GM18867 (cell line): Measurements from ENCODE around the gene CENPT.

Experiments used
- ATAC-seq: cut with Tn5 transposase; IDR thresholded peaks from one replicate; pipeline ENCODE4 v1.9.1; 2021; ENCODE audit warnings: mild to moderate bottlenecking, moderate library complexity; ENCODE audit not compliant: unreplicated experiment

Gene CENPT

DNA sequence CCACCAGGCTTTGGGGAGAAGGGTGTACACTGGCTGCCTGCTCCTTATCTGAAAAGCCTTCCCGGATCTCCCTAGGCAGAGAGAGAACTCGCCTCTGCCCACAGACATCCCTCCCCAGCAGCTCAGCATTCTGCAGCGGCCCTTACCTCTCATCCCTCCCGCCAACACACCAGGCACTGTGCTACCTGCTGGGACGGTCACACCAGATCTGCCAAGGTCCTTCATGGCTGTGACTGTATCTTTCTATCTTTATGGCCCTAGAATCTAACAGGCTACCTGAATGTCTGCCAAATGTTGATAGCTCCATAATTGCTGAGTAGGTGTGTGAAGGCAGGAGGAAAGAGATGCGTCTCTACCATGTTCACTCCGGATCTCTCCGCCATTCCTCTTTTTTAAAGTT, 32.9 kb downstream of the CENPT start:
- no peak for ATAC-seq

DNA sequence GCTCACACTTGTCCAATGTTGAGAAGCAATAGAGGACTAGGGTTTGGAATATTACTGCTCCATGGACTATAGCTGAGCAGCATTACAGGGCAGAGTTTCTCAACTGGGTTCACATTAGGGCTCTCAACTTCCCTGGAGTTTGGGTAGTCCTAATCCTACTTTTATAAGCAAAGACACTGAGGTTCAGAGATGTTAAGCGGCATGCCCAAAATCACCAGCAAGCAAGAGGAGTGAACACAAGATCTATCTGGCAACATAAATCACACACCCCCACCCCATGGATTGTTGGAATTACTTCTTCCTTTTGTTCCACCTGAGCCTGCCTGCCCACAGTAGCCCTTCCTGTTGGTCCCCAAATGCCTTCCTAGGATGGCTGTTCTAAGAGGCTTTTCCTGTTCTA, 35.6 kb downstream of the CENPT start:
- no peak for ATAC-seq

DNA sequence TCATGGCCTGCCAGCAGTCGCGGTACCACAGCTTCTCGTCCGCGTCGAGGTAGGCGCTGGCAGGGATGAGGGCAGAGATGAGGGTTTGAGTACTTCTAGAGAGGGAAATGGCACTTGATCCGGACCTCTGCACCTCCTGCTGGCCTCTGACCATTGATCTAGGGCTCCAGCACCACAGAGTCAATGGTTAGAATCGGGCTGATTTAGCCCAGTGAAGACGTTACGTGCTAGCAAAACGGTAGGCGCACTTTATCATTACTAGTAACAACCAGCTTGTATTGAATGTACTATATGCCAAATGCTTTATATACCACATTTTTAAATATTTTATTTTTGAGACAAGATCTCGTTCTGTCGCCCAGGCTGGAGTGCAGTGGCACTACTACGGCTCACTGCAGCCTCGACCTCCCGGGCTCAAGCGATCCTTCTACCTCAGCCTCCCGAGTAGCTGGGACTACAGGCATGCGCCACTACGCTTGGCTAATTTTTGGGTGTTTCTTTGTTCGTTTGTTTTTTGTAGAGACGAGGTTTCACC, 40.3 kb downstream of the CENPT start:
- no peak for ATAC-seq

DNA sequence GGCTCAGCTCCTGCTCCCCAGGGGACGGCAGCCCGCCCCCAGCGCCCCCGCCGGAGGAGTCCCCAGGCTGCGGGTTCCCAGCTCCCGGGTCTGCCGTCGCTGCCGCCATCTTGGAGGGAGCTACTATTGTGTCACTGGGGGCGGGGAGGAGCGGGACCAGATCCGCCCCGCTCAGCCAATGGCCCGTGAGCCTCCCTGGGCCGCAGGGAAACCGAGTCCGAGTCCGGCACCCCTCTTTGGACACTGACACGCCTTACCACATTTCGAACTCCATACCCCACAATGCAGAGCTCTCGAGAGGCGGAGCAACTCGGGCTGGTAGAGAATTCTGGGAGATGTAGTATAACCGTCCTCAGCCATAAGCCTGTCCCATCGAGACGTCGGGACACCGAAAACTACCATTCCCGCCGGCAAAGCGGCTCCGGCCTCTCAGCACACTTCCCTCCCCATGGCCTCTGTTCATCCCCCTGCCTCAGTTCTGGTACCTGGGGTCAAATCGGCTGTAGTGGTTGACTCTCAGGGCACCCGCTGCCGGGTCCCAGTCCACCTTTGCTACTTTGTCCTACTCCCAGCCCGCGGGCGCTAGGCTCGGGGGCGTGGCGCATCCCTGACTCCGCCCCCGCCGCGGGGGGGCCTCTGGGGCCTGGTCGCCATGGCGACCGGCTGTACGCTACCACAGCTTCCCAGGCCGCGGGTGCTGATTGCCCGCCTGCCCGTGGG, 40.9 kb downstream of the CENPT start, which contains the start of the genes RANBP10 and TSNAXIP1:
Gene RANBP10 (minus strand): TSS at position 133 of the 720 bp plus-strand sequence. CDS start 24 bp downstream, at position 109.
Gene TSNAXIP1 (plus strand): TSS at position 462 of the 720 bp plus-strand sequence. CDS start 261 bp downstream, outside the sequence.
- ATAC-seq = peak; percentile 90

DNA sequence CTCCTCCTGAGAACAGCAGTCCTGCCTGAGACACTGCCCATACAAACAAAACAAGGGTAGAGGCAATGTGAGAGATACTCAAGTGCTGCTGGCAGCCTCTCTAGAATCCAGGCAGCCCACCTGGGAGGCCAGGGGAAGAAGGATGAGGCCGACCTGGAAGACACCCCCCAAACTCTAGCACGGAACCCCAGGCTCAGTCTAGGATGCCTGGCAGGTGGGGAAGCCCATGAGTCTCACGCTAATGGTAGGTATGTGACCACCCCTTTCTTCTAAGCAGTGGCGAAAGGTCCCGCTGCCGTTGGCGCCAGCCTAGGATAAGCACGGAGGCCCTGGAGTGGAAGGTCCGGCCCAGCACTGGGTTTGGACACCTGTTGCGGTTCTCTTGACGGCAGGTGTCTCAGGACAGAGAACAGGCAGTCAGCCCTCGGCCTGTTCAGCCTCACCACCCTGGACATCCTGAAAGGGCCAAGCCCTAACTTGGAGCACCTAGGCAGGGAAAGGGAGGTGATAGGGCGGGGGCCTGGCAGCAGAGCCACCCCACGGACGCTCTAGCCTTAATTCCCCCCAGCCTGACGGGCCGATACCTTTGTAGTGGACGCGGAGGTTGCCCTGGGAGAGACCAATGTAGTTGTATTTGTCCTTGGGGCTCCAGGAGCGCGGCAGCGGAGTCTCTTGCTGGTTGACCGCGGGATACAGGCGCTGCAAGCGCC, 41.6 kb downstream of the CENPT start:
- ATAC-seq = peak; percentile 0

DNA sequence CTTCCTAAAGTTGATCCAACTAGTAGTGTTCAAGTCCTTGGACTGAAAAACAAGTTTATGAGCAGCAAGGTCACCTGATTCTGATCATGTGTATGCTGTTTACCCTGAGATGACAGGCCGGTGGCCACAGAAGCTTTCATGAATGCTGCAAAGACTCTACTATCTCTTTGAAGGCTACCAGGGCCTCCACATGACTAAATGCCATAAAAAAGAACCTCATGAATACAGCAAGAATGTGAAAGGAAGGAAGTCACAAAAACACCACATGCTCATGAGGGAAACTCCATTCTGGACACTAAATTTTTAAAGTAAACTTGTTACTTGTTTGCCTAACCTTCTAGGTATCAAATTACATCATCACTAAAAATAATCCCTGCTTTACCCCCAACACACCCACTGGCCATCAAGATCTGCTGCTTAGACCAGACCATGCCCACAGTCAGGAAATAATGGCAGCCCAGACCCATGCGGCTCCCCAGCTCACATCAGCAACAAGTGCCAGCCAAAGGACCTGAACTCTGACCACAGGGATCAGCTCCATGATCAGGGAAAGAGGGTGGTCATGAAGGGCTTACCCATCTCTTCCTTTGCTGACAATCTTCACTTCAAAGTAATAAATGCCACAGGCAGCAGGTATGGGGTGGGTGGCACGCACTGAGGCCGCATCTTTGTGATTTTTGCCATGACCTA, 42.5 kb downstream of the CENPT start:
- ATAC-seq = no peak

DNA sequence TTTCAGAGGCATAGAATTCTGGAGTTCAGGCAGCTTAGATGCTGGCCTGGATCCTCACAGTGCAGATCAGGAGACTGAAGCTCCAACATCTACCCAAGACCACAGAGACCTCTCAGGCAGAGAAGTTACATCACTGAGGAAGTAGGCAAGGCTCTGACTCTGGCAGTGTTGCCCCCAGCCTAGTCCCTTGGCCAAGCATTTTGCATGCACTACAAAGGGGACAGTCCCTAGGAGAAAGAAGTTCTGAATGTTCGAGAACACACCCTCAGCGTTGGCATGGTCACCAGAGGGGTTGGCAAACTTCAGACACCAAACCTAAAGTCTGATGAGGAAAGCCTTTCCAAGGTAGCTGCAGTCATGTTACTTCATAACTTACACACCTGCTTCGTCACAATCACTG, 43.6 kb downstream of the CENPT start:
- no peak for ATAC-seq

DNA sequence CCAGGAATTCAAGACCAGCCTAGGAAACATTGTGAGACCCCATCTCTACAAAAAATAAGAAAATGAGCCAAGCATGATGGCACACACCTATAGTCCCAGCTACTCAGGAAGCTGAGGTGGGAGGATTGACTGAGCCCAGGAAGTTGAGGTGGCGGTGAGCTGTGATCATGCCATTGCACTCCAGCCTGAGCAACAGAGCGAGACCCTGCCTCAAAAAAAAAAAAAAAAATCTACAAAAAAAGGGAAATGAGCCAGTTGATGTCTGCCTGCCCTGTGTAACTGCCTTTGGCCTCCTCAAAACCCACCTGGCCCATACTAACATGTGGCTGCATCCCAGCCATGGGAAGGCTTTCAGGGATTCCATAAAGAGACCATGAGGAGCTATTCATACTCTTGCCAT, 45.6 kb downstream of the CENPT start:
- no peak for ATAC-seq

DNA sequence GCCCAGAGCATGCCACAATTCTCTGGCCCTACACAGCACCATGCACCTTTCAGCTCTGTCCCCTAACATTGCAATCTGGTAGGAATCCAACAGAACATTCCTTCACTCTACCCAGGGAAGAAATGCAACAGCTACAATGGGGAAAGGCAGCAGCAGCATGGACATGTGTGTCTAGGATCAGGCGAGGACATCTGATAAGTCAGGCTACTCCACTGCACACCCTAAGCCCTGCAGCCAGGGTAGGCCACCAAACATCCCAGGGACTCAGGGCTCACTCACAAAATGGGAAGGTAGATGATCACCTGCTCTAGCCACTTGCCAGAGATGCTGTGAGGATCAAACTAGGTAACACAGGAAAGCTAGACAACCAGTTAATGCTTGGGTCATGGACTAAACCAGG, 46.3 kb downstream of the CENPT start:
- ATAC-seq = no peak

DNA sequence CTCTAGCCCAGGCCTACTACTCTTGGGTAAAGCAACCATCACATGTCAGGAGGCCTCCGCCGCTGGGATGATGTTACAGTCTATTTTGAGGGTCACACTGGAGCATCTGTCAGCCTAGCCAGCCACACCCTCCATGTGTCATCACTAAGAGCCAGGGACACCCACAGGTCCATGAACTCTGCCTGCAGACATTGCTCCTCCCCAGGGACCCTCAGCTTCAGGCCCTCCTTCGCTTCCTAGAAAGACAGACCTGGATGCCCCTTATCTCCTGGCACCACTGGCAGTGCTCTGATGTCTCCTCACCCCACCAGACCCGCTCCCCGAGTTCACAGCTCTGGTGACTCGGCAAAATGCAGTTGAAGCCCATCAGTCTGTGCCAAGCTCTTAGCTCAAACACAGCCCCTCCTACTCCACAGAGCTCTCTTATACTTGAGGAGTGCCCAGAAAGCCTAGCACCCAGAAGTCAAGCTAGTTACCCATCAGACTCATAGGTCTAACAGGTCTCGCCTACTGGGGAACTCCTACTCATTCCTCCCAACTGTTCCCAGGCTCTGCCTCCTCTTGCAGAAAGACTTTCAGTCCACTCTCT, 47.1 kb downstream of the CENPT start:
- ATAC-seq = no peak

DNA sequence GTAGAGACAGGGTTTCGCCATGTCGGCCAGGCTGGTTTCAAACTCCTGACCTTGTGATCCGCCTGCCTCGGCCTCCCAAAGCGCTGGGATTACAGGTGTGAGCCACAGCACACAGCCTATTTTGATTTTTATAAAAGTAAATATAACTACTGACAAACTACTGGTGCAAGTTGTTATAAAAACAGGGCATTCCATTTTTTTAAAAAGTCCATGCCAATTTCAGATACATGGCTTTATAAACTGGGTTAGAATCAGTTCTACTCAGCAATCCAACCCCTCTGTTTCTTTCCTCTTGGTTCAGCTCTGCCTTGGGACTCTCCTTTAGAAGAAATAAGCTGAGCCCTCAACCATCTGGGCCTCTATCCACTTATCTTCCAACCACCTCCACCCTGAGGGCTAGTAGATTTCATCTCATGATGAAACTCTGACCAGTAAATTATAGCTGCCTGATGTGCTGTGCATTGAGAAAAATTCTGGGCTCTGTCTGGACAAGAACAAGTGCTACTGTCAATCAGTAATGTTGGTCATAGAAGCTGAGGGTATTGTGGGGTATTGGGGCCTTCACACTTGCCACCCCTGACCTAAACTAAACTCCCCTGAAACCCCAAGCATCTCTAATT, 51.3 kb downstream of the CENPT start:
- ATAC-seq = no peak

DNA sequence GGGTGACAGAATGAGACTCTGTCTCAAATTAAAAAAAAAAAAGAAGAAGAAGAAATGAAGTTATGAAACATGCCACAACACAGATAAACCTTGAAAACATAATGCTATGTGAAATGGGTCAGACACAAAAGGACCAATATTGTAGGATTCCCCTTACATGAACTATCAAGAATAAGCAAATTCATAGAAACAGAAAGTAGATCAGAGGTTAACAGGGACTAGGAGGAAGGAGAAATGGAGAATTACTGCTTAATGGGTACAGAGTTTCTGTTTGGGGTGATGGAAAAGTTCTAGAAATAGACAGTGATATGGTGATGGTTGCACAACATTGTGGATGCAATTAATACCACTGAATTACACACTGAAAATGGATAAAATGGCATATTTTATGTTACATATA, 57.4 kb downstream of the CENPT start:
- ATAC-seq = no peak

DNA sequence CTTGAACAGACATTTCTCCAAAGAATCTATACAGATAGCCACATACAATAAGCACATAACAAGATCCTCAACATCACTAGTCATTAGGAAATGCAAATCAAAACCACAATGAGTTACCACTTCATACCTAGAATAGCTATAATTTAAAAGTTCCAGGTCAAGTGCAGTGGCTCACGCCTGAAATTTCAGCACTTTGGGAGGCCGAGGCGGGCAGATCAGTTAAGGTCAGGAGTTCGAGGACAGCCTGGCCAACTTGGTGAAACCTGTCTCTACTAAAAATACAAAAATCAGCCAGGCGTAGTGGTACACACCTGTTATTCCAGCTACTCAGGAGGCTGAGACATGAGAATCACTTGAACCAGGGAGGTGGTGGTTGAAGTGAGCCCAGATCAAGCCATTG, 61.0 kb downstream of the CENPT start:
- ATAC-seq = no peak

DNA sequence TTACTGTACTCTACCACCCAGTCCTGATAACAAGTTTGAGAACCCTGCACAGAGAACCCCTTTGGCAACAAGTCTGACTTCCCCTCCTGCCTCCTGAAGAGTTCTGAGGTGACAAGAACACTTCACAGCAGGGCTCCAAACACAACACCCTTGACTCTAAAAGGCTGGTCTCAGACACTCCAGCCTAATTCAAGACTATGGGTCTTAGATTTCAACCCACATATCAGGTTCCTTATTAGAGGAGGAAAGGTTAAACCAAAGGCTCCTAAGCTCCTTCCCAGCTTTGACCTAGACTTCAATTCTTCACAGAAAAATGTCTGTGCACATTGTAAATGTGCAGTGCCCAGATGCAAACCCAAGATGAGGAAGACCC, 64.2 kb downstream of the CENPT start:
- no peak for ATAC-seq

DNA sequence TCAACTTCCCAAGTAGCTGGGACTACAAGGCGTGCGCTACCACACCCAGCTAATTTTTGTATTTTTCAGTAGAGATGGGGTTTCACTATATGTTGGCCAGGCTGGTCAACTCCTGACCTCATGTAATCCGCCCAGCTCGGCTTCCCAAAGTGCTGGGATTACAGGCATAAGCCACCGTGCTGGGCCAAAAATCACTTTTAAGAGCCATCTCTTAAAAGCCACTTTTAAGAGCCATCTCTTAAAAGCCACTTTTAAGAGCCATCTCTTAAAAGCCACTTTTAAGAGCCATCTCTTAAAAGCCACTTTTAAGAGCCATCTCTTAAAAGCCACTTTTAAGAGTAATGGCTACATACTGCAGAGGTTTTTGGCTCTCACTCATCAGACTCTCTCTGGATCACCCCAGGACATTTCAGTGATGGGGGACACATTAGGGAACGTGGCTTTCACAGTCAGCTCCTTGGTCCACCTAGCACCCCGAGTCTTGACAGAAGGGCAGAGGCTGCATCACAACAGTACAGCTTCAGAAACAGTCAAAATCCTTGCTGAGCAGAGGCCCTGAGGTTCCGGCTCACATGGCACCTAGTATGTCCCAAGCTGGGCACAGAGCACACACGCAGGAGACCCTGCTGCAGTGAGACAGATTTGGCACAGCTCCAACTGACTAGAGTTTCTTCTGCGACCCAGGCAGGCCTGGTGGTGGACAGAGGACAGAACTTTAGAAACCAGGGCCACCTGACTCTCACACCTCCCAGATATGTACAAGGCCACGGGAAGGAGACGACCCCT, 64.7 kb downstream of the CENPT start:
- no peak for ATAC-seq

DNA sequence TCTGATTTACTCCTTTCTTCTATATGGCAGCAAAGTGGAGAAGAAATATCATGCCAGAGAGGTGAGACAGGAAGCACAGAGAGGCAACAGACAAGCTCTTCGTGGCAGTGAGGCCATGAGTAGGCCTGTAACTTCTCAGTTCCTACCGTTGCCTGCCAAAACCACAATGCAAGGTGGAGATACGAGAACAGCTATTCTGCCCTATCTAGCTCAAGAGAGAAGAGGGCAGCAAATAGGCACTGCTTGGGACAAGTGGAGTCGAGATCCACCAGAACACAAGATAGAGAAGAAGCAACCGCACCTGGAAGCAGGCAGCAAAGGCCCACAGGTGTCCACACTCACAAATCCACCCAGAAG, 66.0 kb downstream of the CENPT start:
- peak; percentile 64 for ATAC-seq

DNA sequence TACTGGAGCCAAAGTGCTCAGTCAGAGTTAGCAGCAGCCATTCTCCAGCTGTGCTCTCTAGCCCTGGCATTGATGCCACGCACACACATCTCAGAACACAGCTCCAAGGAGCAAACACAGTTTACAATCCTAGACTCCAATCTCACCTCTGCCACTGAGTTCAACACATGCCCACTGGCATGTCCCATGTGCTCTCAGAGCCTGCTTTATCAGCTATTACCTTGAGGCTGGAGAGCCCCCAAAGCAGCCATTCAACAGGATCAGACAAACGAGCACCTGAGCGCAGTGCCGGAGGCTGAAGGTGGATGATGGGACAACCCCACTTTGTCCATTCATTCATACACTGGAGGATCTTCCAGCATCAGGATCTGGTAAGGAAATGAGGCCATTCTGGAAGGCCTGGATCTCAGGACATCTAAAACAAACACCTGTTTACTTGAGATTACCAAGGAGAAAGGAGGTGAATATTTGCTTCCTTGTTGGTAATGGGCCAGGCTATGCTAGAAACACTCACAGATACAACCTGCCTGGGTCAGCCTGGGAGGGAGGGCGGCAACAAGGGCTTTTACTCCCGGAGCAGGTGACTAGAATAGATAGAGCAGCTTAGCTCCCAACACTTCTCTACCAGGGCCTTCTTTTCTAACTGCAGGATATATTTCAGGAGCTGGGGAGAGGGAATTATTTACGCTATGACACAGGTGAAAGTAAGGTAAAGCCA, 66.5 kb downstream of the CENPT start:
- no peak for ATAC-seq

DNA sequence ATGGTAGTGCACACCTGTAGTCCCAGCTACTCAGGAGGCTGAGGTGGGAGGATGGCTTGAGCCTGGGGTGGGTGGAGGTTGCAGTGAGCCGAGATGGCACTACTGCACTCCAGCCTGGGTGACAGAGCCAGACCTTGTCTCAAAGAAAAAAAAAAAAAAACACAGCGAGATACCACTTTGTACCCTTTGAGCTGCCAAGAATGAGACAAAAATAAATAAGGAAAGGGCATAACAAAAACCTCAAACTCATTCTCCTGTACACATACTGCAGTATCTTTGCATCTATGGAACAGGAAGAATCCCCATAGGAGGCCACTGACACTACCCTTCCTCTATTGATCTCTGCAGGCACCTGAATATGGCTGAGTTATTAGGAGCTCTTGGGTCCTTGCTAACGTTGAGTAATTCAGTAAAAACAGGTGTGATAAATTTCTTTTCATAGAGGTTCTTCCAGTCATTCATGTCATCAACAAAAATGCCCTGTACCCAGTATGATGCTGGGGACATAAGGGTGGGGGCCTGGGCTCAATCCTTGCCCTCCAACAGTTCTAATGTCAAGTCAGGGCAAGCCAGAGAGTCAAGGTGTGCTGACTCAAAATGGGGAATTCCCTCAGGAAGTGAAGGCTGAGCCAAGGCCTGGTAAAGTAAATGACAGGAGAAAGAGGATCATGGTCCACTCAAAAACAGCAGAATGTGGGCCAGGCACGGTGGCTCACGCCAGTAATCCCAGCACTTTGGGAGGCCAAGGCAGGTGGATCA, 68.1 kb downstream of the CENPT start:
- no peak for ATAC-seq
